Stimulated activated CD4-positive, alpha-beta T cell treated with anti-CD3 and anti-CD28 coated beads, Interleukin-1b, Interleukin-23, amount 100 ng/mL, for 48 hours (primary cell): ENCODE measurements around the gene ATL2.
"Not testable (repeated sequence)": the region's sequence is repeated elsewhere in the genome, so short reads cannot be mapped to it uniquely, and the experiment has no call there.

Experiments used
- DNase-seq: peaks from one replicate; pipeline ENCODE4 v3.0.0-alpha.2; 2020

The ATL2 gene

GRCh38 chr2:38387887-38388286 is 10.8 kb upstream of the ATL2 start:
- DNase-seq = no peak

GRCh38 chr2:38386821-38387220 is 9.7 kb upstream of the ATL2 start:
- DNase-seq = no peak

- no peak for DNase-seq
Observed at GRCh38 chr2:38386377-38386776, 9.3 kb upstream of the ATL2 start.

- DNase-seq = no peak
Observed at GRCh38 chr2:38384338-38384737, 7.3 kb upstream of the ATL2 start.

DNA sequence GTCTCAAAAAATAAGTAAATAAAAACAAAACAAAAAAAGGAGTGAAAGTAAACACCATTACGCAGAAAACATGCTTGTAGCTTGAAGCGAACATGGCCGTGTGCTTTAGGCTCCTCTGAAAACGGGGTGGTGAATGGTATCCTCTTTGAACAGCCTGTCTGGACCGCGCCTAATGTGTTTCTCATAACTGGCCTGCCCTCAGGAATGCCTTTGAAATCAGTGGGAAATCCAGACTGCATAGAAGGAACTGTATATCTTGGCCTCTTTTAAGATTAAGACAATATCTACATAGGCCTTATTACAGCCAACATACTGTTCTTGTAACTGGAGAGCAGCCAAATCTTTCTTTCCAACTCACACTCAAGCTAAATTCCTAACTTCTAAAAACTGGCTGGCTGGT is 6.7 kb upstream of the ATL2 start:
- not testable (repeated sequence) for DNase-seq

DNA sequence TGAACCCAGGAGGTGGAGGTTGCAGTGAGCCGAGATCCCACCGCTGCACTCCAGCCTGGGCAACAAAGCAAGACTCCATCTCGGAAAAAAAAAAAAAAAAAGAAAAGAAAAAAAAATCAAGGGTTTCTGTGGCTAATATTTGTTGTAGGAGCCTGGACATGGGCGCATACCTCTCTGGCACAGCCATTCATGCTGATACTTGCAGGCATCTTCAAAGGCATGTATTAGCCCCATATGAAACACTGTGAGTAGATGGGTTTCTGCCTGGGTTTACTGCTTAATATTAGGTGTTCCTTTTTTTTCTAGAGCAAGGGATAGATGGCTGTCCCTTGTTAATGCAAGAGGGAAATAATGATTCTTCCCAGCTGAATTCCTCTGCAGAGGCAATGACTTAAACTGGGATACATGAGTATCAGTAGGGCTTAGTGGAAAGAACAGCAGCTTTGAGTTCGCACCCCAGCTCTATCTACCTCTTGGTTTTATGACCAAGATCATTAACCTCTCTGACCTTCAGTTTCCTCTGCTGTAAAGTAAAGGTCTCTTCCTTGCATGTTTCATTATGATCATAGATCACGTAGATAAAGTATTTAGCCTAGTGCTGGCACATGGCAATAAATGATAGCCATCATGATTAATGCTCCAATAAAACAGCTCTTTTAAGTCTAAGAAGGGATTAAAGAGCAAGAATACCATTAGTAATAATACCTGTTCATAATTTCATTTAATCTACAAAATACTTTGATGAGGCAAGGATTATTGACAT is 4.5 kb upstream of the ATL2 start:
- DNase-seq = no peak

- no peak for DNase-seq
Observed at GRCh38 chr2:38380397-38381130, 3.5 kb upstream of the ATL2 start.

DNA sequence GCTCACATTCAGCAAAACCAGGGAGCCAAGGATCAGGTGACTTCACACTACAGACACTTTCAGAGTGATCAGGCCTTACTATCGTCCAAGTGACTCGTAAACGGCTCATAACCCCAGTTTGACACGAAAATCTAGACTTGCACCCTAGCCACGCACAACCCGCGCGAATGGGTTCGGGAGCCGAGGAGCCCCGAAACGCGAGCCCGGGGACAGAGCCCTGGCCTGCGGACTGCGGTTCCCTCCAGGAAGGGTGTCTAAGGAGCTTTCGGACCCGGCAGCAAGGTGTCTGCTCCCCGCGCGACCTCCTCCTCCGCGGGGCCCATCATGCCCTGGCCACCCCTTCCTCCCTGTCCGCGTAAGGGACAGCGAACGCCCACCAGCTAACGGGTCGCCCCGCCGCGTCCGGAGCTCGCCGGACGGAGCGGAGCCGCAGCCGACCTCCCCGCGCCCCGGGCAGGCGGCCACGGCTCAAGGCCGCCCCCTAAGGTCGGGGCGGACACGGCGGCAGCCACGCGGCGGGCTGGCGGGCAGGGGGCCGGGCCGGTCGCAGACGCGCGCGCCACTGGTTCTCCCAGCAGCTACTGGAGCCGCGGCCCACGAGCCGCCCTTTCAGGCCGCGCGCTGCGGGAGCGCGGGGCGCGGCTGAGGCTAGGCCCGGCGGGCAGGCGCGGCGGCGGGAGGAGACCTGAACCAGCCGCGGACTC is 575 bp downstream of the ATL2 start:
- DNase-seq = peak; percentile 43

- peak; percentile 73 for DNase-seq
Observed at GRCh38 chr2:38375696-38376345, 1.3 kb downstream of the ATL2 start.

GRCh38 chr2:38374984-38375383 is 2.1 kb downstream of the ATL2 start:
- no peak for DNase-seq

DNA sequence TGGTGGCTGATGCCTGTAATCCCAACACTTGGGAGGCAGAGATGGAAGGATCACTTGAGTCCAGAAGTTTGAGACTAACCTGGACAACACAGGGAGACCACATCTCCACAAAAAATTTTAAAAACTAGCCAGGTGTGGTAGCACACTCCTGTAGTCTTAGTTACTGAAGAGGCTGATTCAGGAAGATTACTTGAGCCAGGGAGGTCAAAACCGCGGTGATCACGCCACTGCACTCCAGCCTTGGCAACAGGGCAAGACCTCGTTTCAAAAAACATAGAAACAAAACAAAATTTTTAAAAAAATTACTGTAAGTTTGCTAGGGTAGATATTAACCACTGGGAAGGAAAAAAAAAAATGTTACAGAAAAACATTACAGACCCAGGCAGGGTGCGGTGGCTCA is 5.8 kb downstream of the ATL2 start:
- no peak for DNase-seq

DNA sequence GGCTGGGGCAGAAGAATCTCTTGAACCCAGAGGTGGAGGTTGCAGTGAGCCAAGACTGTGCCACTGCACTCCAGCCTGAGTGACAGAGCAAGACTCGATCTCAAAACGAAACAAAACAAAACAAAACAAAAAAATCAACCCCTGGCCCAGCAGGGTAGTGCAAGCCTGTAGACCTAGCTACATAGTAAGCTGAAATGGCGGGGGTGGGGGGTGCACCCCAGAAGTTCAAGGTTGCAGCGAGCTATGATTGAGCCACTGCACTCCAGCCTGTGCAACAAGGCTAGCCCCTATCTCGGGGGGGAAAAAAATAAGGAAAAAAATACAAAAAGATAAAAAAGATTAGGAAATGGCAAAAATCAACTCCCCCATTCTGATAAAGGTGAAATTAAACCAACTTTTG is 6.4 kb downstream of the ATL2 start:
- no peak for DNase-seq

DNA sequence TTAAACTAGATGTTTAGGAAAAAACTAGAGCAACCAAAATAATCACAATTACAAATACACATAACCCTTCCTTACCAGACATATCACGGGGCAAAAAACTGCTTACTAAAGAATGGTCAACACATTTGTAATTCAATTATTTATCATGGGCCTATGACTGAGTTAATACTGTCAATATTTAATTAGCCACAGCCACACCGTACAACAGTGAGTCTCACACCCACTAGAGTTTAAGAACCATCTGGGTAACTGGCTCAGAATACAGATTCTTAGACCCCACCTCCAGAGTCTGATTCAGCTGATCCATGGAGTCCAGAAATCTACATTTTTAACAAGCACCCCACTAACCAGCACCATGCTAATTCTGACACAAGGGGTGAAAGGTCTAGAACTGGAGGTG is 14.8 kb downstream of the ATL2 start:
- no peak for DNase-seq

- DNase-seq = no peak
Observed at GRCh38 chr2:38360177-38360576, 16.9 kb downstream of the ATL2 start.

DNA sequence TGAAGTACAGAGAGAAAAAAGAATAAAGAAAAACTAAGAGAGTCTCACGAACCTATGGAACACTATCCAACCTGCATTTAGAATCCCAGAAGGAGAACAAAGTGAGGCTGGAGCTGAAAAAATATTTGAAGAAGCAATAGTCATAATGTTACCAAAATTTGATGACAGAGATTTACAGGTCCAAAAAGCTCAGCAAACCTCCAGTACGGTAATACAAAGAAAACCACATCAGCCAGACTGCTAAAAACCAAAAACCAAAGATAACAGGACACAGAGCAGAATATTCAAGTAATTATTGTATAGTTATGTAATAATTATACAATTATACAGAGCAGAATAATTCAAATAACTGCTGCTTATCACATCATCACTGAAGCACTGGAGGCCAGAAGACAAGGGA is 23.7 kb downstream of the ATL2 start:
- no peak for DNase-seq

DNA sequence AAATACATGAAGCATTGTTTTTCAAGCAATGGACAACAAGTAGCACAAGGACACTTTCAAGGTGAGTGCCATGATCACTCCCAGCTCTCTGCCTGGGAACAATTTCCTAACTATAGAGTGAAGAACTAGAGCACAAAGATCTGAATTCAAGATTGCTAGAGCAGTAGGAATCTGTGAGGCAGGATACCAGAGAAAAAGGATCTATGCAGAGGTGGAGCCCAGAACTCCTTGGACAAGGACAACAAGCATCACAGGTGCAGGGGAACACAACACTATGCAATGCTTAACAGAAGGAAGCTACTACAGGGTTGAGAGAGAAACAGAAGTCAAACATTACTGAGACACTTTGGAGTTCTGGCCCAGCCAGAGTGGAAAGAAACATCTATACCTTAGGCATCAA is 24.7 kb downstream of the ATL2 start:
- DNase-seq = no peak

DNA sequence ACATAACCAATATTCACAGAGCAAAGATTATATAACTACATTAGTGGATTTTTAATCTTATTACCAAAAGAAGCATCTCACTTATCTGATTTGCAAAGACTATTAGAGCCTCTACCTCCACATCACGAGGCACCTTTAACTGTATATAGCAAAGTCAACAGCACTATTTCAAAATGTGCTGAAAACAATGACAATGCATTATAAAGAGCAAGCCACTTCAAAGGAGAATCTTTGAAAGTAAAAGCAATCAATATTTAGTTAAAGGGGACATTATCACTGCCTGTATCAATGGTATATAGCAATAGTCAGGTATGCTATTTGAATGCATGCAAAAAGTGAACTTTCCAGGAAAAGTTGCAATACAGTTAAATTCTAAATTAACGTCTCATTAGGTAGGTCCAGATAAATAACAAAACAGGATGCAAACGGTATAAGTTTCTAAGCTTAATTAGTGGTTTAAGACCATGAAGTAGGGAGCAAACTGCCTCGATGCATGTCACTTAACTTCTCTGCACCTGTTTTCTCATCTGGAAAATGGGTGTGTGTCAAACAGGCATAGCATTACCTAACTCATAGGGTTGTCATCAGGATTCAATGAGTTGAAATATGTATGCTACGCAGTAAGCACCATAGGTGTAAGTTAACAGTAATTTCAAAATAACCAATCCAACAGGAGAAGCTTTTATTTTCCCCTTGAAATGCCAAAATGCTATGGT is 31.6 kb downstream of the ATL2 start:
- no peak for DNase-seq

GRCh38 chr2:38344813-38345212 is 32.3 kb downstream of the ATL2 start:
- no peak for DNase-seq

DNA sequence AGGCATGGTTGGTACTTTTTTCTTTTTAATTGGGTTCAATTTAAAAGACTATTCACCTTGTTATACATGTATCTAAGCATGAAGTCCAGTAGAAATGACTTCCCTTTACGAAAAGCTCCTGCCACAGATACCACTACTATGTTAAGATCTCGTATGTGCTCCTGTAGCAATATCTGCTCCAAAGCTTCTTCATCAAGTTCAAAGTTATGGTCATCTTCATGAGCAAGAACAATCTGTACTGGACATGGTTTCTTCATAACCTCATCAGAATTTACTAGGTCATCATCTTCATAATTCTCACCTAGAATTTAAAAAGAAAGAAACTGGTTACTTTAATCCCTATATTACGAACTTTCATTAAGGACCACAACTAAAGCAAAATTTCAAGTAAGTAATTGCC is 33.9 kb downstream of the ATL2 start:
- no peak for DNase-seq

GRCh38 chr2:38336621-38337020 is 40.5 kb downstream of the ATL2 start:
- no peak for DNase-seq

- no peak for DNase-seq
Observed at GRCh38 chr2:38330754-38331153, 46.3 kb downstream of the ATL2 start.

- DNase-seq = no peak
Observed at GRCh38 chr2:38327580-38327979, 49.5 kb downstream of the ATL2 start.

DNA sequence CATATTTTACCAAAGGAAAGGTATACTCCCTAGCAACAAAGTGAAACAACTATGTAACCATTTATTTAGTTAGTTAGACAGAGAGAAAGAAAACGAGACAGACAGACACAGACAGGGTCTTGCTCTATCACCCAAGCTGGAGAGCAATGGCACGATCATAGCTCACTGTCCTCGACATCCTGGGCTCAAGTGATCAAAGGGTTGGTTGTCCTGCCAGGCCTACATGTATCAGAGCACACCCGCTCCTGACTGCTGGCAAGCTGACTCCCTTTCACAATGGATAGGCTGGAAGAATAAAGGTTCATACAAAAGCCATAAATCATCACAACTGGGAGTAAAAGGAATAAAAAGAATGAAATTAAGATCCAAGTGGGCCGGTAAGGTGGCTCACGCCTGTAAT is 53.5 kb downstream of the ATL2 start:
- DNase-seq = no peak
